Liver (tissue), 9 donors: Measurements from ENCODE around the gene RASSF9. TPM values are rescaled to one million over a fixed set of nuclear protein-coding genes. Genes with fewer than 3 reads are reported as not detected.

ENCODE experiments used
- DNase-seq: peaks from one replicate; pipeline ENCODE4 v3.0.0-alpha.2; 2017; ENCODE audit warnings: low spot score
- H3K27ac ChIP-seq, 2 donors: one replicate each; pipeline ENCODE4 v1.7.0; 2013; ENCODE audit warnings: inconsistent platforms in 2 of 2, low read length in 2 of 2, control low read depth in 1 of 2, low read depth in 1 of 2, mild to moderate bottlenecking in 1 of 2
- H3K27me3 ChIP-seq, 4 donors: one replicate each; pipeline versions ENCODE4 v1.6.1 to v1.7.0; 2013; ENCODE audit warnings: low read length in 3 of 4, inconsistent platforms in 1 of 4, mild to moderate bottlenecking in 1 of 4, moderate library complexity in 1 of 4; ENCODE audit not compliant: control insufficient read depth in 4 of 4, insufficient read depth in 4 of 4
- H3K36me3 ChIP-seq, 4 donors: one replicate each; pipeline versions ENCODE4 v1.6.1 to v1.7.0; 2013; ENCODE audit warnings: low read length in 3 of 4, mild to moderate bottlenecking in 3 of 4, low read depth in 1 of 4, moderate library complexity in 1 of 4; ENCODE audit not compliant: control insufficient read depth in 4 of 4, insufficient read depth in 3 of 4
- H3K4me1 ChIP-seq, 4 donors: one replicate each; pipeline versions ENCODE4 v1.6.1 to v1.7.0; 2013; ENCODE audit warnings: low read length in 3 of 4, mild to moderate bottlenecking in 3 of 4, moderate library complexity in 1 of 4; ENCODE audit not compliant: control insufficient read depth in 4 of 4, insufficient read depth in 4 of 4
- H3K4me3 ChIP-seq, 3 donors: one replicate each; pipeline versions ENCODE4 v1.6.1 to v1.7.0; 2013; ENCODE audit warnings: low read length in 3 of 3, control low read depth in 1 of 3, low read depth in 1 of 3, mild to moderate bottlenecking in 1 of 3
- H3K9ac ChIP-seq, 2 donors: one replicate each; pipeline ENCODE4 v1.7.0; 2013; ENCODE audit warnings: low read length in 2 of 2, mild to moderate bottlenecking in 2 of 2, moderate library complexity in 2 of 2, control low read depth in 1 of 2, low read depth in 1 of 2
- H3K9me3 ChIP-seq, 4 donors: one replicate each; pipeline versions ENCODE4 v1.6.1 to v1.7.0; 2013; ENCODE audit warnings: low read length in 3 of 4; ENCODE audit not compliant: control insufficient read depth in 4 of 4
- ATF3 ChIP-seq: IDR thresholded peaks from 2 replicates; pipeline ENCODE4 v1.6.1; 2016; ENCODE audit warnings: antibody characterized with exemption
- CTCF ChIP-seq: fragments of 150-350 bp; IDR thresholded peaks from 2 replicates; pipeline ENCODE4 v1.5.1; 2017; ENCODE audit warnings: improper control_type of control experiment, low read depth, low read length; ENCODE audit not compliant: missing input control
- EGR1 ChIP-seq, 2 donors: IDR thresholded peaks; 2 replicates each; pipeline ENCODE4 v1.6.1; 2016 to 2018; ENCODE audit warnings: antibody characterized with exemption in 2 of 2, low read depth in 2 of 2
- FOXA1 ChIP-seq: IDR thresholded peaks from 2 replicates; pipeline ENCODE4 v1.6.1; 2016; ENCODE audit warnings: antibody characterized with exemption
- FOXA2 ChIP-seq: IDR thresholded peaks from 2 replicates; pipeline ENCODE4 v1.6.1; 2016; ENCODE audit warnings: antibody characterized with exemption
- GABPA ChIP-seq, 2 donors: IDR thresholded peaks in 1 of 2; conservative IDR thresholded peaks in 1 of 2; 2 replicates each; pipeline ENCODE4 v1.6.1; 2016; ENCODE audit warnings: antibody characterized with exemption in 2 of 2, mild to moderate bottlenecking in 1 of 2, moderate library complexity in 1 of 2
- HNF4A ChIP-seq, 2 donors: conservative IDR thresholded peaks; 2 replicates each; pipeline ENCODE4 v1.6.1; 2016; ENCODE audit warnings: antibody characterized with exemption in 2 of 2, mild to moderate bottlenecking in 2 of 2
- HNF4G ChIP-seq: IDR thresholded peaks from 2 replicates; pipeline ENCODE4 v1.6.1; 2016; ENCODE audit warnings: antibody characterized with exemption
- JUND ChIP-seq, 2 donors: IDR thresholded peaks; 2 replicates each; pipeline ENCODE4 v1.6.1; 2016; ENCODE audit warnings: antibody characterized with exemption in 2 of 2
- NR2F2 ChIP-seq: IDR thresholded peaks from 2 replicates; pipeline ENCODE4 v1.6.1; 2016; ENCODE audit warnings: antibody characterized with exemption
- RAD21 ChIP-seq, 2 donors: IDR thresholded peaks; 2 replicates each; pipeline ENCODE4 v1.6.1; 2016; ENCODE audit warnings: antibody characterized with exemption in 2 of 2, mild to moderate bottlenecking in 2 of 2
- RXRA ChIP-seq, 2 donors: IDR thresholded peaks; 2 replicates each; pipeline ENCODE4 v1.6.1; 2017 to 2018; ENCODE audit warnings: antibody characterized with exemption in 2 of 2, mild to moderate bottlenecking in 1 of 2
- SP1 ChIP-seq: IDR thresholded peaks from 2 replicates; pipeline ENCODE4 v1.6.1; 2018; ENCODE audit warnings: antibody characterized with exemption, mild to moderate bottlenecking
- TAF1 ChIP-seq: conservative IDR thresholded peaks from 2 replicates; pipeline ENCODE4 v1.6.1; 2016; ENCODE audit warnings: antibody characterized with exemption, mild to moderate bottlenecking
- YY1 ChIP-seq: IDR thresholded peaks from 2 replicates; pipeline ENCODE4 v1.6.1; 2016; ENCODE audit warnings: antibody characterized with exemption, mild to moderate bottlenecking
- ZBTB33 ChIP-seq: IDR thresholded peaks from 2 replicates; pipeline ENCODE4 v1.6.1; 2016; ENCODE audit warnings: antibody characterized with exemption
- polyA plus RNA-seq, 2 donors: library from polyadenylated mRNA; stranded (reverse) in 1 of 2; unstranded in 1 of 2; fragments of 200-250 nt in 1 of 2; fragments of >200 nt in 1 of 2; fragmentation: Nextera tagmentation in 1 of 2; extraction: Ambion mirVana in 1 of 2; gene quantifications; one replicate each; pipeline versions ENCODE4 v1.2.1 to v1.2.3, GENCODE V29; 2013 to 2015
- total RNA-seq, 2 donors: library from RNA; depleted of rRNA; stranded (reverse); fragments of >200 nt; gene quantifications; one replicate each; pipeline ENCODE4 v1.2.3, GENCODE V29; 2014
- TF ChIP-seq, protein P1 (sequence below): IDR thresholded peaks from 2 replicates; pipeline ENCODE4 v1.6.1; 2016; ENCODE audit warnings: antibody characterized with exemption
- TF ChIP-seq, protein P2 (sequence below): IDR thresholded peaks from 2 replicates; pipeline ENCODE4 v1.6.1; 2016; ENCODE audit warnings: antibody characterized with exemption, mild to moderate bottlenecking
- donor health status: healthy.
- donor health status: healthy.
- donor health status: healthy.
- donor health status: healthy.
- donor health status: healthy.

RASSF9 gene
- total and polyA plus RNA-seq, 4 donors, result 0.33 to 1.0 (median 0.59) TPM

- no peak for TF ChIP-seq CTCF
- TF ChIP-seq EGR1 (IDR thresholded peaks at IDR 0.05; ENCODE audit: low read depth in 2 of 2), result no peak
- no peak for TF ChIP-seq FOXA2
- no peak for TF ChIP-seq YY1
- TF ChIP-seq ATF3, result no peak
- no peak for DNase-seq
- Histone ChIP-seq H3K27ac (no peak overlapping the region), H3K36me3 (no peaks in the 10 kb centered on the region), H3K4me3 (no peak overlapping the region), H3K27me3 (no peaks in the 10 kb centered on the region), H3K9me3 (no peaks in the 10 kb centered on the region), H3K9ac (no peak overlapping the region), H3K4me1 (peaks cover 0 to 6% (median 3%) of the 10 kb centered on the region in 4 donors)
Measured at GRCh38 chr12:85820101-85820500, 16.1 kb downstream of the RASSF9 start.

DNA sequence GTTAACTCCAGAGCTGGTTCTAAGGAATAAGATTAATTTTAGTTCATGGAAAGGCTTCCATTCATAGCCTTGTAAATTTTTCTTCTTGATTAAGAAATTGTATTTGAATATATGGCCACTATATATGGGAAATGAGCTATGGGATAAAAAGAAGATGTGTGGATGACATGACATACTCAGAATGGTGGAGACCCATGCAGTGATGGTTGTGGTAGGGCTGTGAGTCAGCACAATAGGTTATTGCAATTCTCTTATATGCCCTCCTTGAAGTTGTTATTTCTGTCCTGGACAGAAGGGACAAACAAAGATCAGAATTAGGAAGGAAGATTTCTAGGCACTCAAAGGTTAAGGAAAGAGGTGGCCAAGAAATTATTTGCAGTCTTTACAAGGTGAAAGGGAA lies 21.5 kb downstream of the RASSF9 start:
- H3K9ac ChIP-seq, result no peak overlapping the region
- no peak overlapping the region for H3K27ac ChIP-seq
- no peaks in the 10 kb centered on the region for H3K4me1 ChIP-seq
- no peaks in the 10 kb centered on the region for H3K9me3 ChIP-seq
- TF ChIP-seq JUND (IDR thresholded peaks at IDR 0.05), result no peak
- no peak for TF ChIP-seq FOXA2
- no peak for TF ChIP-seq HNF4A (conservative IDR thresholded peaks at IDR 0.05)
- no peak for TF ChIP-seq ATF3
- H3K27me3 ChIP-seq, result peaks cover 0 to 3% (median 0%) of the 10 kb centered on the region in 4 donors
- DNase-seq, result no peak
- H3K36me3 ChIP-seq, result no peaks in the 10 kb centered on the region
- no peak overlapping the region for H3K4me3 ChIP-seq

DNA sequence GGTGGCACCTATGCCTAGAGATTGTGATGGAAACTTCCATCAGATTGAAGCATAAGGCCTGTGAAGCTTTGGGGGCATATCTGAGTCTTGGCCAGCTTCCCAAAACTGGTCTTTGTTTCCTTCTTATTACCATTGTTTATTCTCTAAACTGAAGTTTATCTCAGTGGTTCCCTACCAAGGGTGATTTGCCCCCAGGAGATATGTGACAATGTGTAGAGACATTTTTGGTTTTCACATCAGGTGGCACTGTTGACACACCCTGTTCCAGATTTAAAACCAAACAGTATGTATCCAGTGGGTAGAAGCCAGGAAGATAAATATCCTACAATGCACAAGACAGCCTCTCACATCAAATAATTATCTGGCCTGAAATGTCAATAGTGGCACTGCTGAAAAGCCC lies 22.1 kb downstream of the RASSF9 start:
- H3K27me3 ChIP-seq, result peaks cover 0 to 3% (median 0%) of the 10 kb centered on the region in 4 donors
- H3K4me1 ChIP-seq, result no peaks in the 10 kb centered on the region
- no peak for DNase-seq
- no peak overlapping the region for H3K4me3 ChIP-seq
- no peak overlapping the region for H3K27ac ChIP-seq
- H3K9me3 ChIP-seq, result no peaks in the 10 kb centered on the region
- no peaks in the 10 kb centered on the region for H3K36me3 ChIP-seq
- no peak overlapping the region for H3K9ac ChIP-seq
- no peak for TF ChIP-seq YY1
- TF ChIP-seq JUND (IDR thresholded peaks at IDR 0.05), result no peak
- TF ChIP-seq, protein P1, sequence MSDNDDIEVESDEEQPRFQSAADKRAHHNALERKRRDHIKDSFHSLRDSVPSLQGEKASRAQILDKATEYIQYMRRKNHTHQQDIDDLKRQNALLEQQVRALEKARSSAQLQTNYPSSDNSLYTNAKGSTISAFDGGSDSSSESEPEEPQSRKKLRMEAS, result no peak
- no peak for TF ChIP-seq GABPA (IDR thresholded peaks at IDR 0.05 in 1 of 2, conservative IDR thresholded peaks at IDR 0.05 in 1 of 2)
- TF ChIP-seq CTCF, result no peak
- no peak for TF ChIP-seq EGR1 (IDR thresholded peaks at IDR 0.05; ENCODE audit: low read depth in 2 of 2)
- TF ChIP-seq HNF4G, result no peak
- TF ChIP-seq ZBTB33, result no peak
- no peak for TF ChIP-seq ATF3
- TF ChIP-seq FOXA2, result no peak
- TF ChIP-seq, protein P2, sequence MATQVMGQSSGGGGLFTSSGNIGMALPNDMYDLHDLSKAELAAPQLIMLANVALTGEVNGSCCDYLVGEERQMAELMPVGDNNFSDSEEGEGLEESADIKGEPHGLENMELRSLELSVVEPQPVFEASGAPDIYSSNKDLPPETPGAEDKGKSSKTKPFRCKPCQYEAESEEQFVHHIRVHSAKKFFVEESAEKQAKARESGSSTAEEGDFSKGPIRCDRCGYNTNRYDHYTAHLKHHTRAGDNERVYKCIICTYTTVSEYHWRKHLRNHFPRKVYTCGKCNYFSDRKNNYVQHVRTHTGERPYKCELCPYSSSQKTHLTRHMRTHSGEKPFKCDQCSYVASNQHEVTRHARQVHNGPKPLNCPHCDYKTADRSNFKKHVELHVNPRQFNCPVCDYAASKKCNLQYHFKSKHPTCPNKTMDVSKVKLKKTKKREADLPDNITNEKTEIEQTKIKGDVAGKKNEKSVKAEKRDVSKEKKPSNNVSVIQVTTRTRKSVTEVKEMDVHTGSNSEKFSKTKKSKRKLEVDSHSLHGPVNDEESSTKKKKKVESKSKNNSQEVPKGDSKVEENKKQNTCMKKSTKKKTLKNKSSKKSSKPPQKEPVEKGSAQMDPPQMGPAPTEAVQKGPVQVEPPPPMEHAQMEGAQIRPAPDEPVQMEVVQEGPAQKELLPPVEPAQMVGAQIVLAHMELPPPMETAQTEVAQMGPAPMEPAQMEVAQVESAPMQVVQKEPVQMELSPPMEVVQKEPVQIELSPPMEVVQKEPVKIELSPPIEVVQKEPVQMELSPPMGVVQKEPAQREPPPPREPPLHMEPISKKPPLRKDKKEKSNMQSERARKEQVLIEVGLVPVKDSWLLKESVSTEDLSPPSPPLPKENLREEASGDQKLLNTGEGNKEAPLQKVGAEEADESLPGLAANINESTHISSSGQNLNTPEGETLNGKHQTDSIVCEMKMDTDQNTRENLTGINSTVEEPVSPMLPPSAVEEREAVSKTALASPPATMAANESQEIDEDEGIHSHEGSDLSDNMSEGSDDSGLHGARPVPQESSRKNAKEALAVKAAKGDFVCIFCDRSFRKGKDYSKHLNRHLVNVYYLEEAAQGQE, result no peak
- TF ChIP-seq NR2F2, result no peak
- TF ChIP-seq RAD21 (IDR thresholded peaks at IDR 0.05), result no peak
- no peak for TF ChIP-seq FOXA1
- TF ChIP-seq RXRA (IDR thresholded peaks at IDR 0.05), result no peak
- TF ChIP-seq TAF1, result no peak
- no peak for TF ChIP-seq SP1
